Kidney (tissue), 14 donors: Measurements from ENCODE around the gene WHAMM. TPM values are rescaled to one million over a fixed set of nuclear protein-coding genes. Genes with fewer than 3 reads are reported as not detected.
A peak's percentile ranks its signal among the peaks of the same experiment; 100 is the strongest.
"Not testable (repeated sequence)": the region's sequence is repeated elsewhere in the genome, so short reads cannot be mapped to it uniquely, and the experiment has no call there.

Source experiments
- DNase-seq, 5 donors: peaks; one replicate each; pipeline ENCODE4 v3.0.0-alpha.2; 2013 to 2020
- FAIRE-seq: peaks from 2 replicates; lab custom pipeline; 2012; peaks lifted over from hg19 to GRCh38; lab: Jason Lieb, UNC
- H3K27ac ChIP-seq, 2 donors: one replicate each; pipeline ENCODE4 v1.7.0; 2013; ENCODE audit warnings: low read depth in 2 of 2, low read length in 2 of 2, inconsistent platforms in 1 of 2
- H3K27me3 ChIP-seq: one replicate; pipeline ENCODE4 v1.7.1; 2013; ENCODE audit warnings: low read length, inconsistent platforms; ENCODE audit not compliant: control insufficient read depth, insufficient read depth
- H3K36me3 ChIP-seq, 3 donors: one replicate each; pipeline versions ENCODE4 v1.7.0 to v1.7.1; 2013; ENCODE audit warnings: low read length in 3 of 3, control low read depth in 1 of 3, inconsistent platforms in 1 of 3; ENCODE audit not compliant: insufficient read depth in 3 of 3, control insufficient read depth in 2 of 3
- H3K4me1 ChIP-seq, 3 donors: one replicate each; pipeline versions ENCODE4 v1.7.0 to v1.7.1; 2013; ENCODE audit warnings: low read length in 3 of 3, inconsistent platforms in 1 of 3, low read depth in 1 of 3; ENCODE audit not compliant: control insufficient read depth in 2 of 3, insufficient read depth in 2 of 3
- H3K4me3 ChIP-seq, 3 donors: one replicate each; pipeline versions ENCODE4 v1.7.0 to v1.8.1; 2013; ENCODE audit warnings: low read length in 3 of 3, control low read depth in 1 of 3, inconsistent platforms in 1 of 3
- H3K9ac ChIP-seq, 3 donors: one replicate each; pipeline versions ENCODE4 v1.7.0 to v1.7.1; 2013; ENCODE audit warnings: low read length in 3 of 3, control low read depth in 1 of 3, inconsistent platforms in 1 of 3
- H3K9me3 ChIP-seq, 3 donors: one replicate each; pipeline versions ENCODE4 v1.7.0 to v1.7.1; 2013; ENCODE audit warnings: low read length in 3 of 3, control low read depth in 1 of 3, inconsistent platforms in 1 of 3; ENCODE audit not compliant: control insufficient read depth in 2 of 3, insufficient read depth in 1 of 3
- CTCF ChIP-seq: IDR thresholded peaks from 3 replicates; pipeline ENCODE4 v1.5.1; 2012; ENCODE audit warnings: mild to moderate bottlenecking, moderate library complexity, borderline replicate concordance; ENCODE audit not compliant: insufficient read depth; ENCODE audit errors: extremely low read depth
- intact Hi-C: fragments of 100-400 bp; cut with DNase I; formaldehyde crosslinking; loops from one replicate; pipeline ENCODE4 v1.11.1; 2022
- polyA plus RNA-seq: library from polyadenylated mRNA; stranded (reverse); fragments of 350-450 nt; fragmentation: Illumina TruSeq; extraction: RNeasy Lipid Tissue Mini Kit (QIAGEN cat#74804); gene quantifications from one replicate; pipeline ENCODE4 v1.2.3, GENCODE V29; 2014; ENCODE audit warnings: low read depth, low replicate concordance; ENCODE audit not compliant: insufficient read depth
- total RNA-seq: library from RNA; stranded (reverse); fragmentation: NEBNext Ultra II Directional; extraction: Animal tissue kit (Norgen Biotek cat#: 25700); gene quantifications from one replicate; pipeline ENCODE4 v1.2.1, GENCODE V29; 2021
- donor health status: control.
- donor health status: control.
- donor health status: control.
- donor health status: control.
- donor health status: control.
- donor health status: DM: yes; HTN: yes; CAD: no.
- donor health status: Normal renal cell carcinoma (clear cell type).

The WHAMM gene
- total and polyA plus RNA-seq, 2 donors from 2014 or later = 4.0 to 13.8 TPM

- TF ChIP-seq CTCF = no peak
- H3K36me3 ChIP-seq = peaks cover 0 to 4% (median 0%) of the 10 kb centered on the region in 3 donors
- H3K9ac ChIP-seq = no peak overlapping the region
- peak in 1 of 5 donors; percentile 6 for DNase-seq
- H3K27ac ChIP-seq = no peak overlapping the region
- H3K27me3 ChIP-seq = no peaks in the 10 kb centered on the region
- no peak overlapping the region for H3K4me3 ChIP-seq
- no peak for FAIRE-seq
- H3K9me3 ChIP-seq = no peaks in the 10 kb centered on the region
- intact Hi-C loops = no loop called here
- H3K4me1 ChIP-seq = no peaks in the 10 kb centered on the region
Observed at GRCh38 chr15:82862886-82863285, 53.5 kb downstream of the WHAMM start.

- Histone ChIP-seq H3K9ac (no peak overlapping the region), H3K4me1 (no peaks in the 10 kb centered on the region), H3K9me3 (no peaks in the 10 kb centered on the region), H3K27me3 (no peaks in the 10 kb centered on the region), H3K36me3 (no peaks in the 10 kb centered on the region), H3K4me3 (no peak overlapping the region), H3K27ac (no peak overlapping the region)
- TF ChIP-seq CTCF = no peak
- DNase-seq (peak in 1 of 5 donors; percentile 4), FAIRE-seq (no peak)
- intact Hi-C loops = no loop called here
Observed at GRCh38 chr15:82864967-82865366, 55.5 kb downstream of the WHAMM start.

GRCh38 chr15:82865581-82865980 is 56.2 kb downstream of the WHAMM start:
- H3K4me3 ChIP-seq, FAIRE-seq, H3K36me3 ChIP-seq, H3K4me1 ChIP-seq, H3K9ac ChIP-seq, H3K27ac ChIP-seq, H3K9me3 ChIP-seq, intact Hi-C loops, H3K27me3 ChIP-seq: not testable (repeated sequence)
- peak in 1 of 5 donors; percentile 2 for DNase-seq

- DNase-seq, H3K4me3 ChIP-seq, H3K27me3 ChIP-seq, H3K9ac ChIP-seq, FAIRE-seq, H3K36me3 ChIP-seq, H3K27ac ChIP-seq, H3K4me1 ChIP-seq, H3K9me3 ChIP-seq, intact Hi-C loops: not testable (repeated sequence)
Observed at GRCh38 chr15:82865981-82866380, 56.6 kb downstream of the WHAMM start.
